Stimulated activated CD8-positive, alpha-beta memory T cell treated with anti-CD3 and anti-CD28 coated beads, Interleukin-4, amount 100 ng/mL, for 1 hour (primary cell): Measurements from ENCODE around the gene ISM1.

Experiments
- DNase-seq, 2 donors: peaks; one replicate each; pipeline ENCODE4 v3.0.0-alpha.2; 2020; ENCODE audit warnings: low read depth in 2 of 2, low spot score in 1 of 2

The ISM1 gene

GRCh38 chr20:13251904-13252297 lies 30.8 kb downstream of the ISM1 start:
- DNase-seq = no peak

GRCh38 chr20:13255356-13255755 lies 34.3 kb downstream of the ISM1 start:
- DNase-seq = no peak

- DNase-seq = no peak
Observed at GRCh38 chr20:13256606-13257005, 35.5 kb downstream of the ISM1 start.

GRCh38 chr20:13259921-13260320 lies 38.8 kb downstream of the ISM1 start:
- DNase-seq = no peak

GRCh38 chr20:13260650-13261279 lies 39.7 kb downstream of the ISM1 start:
- no peak for DNase-seq

GRCh38 chr20:13261460-13262301 lies 40.6 kb downstream of the ISM1 start:
- peak; percentile 28 to 44 for DNase-seq

GRCh38 chr20:13262302-13262650 lies 41.2 kb downstream of the ISM1 start:
- DNase-seq = no peak

- DNase-seq = no peak
Observed at GRCh38 chr20:13262671-13263360, 41.7 kb downstream of the ISM1 start.

GRCh38 chr20:13263451-13263850 lies 42.4 kb downstream of the ISM1 start:
- no peak for DNase-seq

- DNase-seq = no peak
Observed at GRCh38 chr20:13264907-13265306, 43.8 kb downstream of the ISM1 start.

GRCh38 chr20:13265941-13266340 lies 44.9 kb downstream of the ISM1 start:
- no peak for DNase-seq

- DNase-seq = no peak
Observed at GRCh38 chr20:13267231-13267630, 46.2 kb downstream of the ISM1 start.

- DNase-seq = no peak
Observed at GRCh38 chr20:13268953-13269352, 47.9 kb downstream of the ISM1 start.

- no peak for DNase-seq
Observed at GRCh38 chr20:13270211-13270610, 49.1 kb downstream of the ISM1 start.

GRCh38 chr20:13271098-13271497 lies 50.0 kb downstream of the ISM1 start:
- no peak for DNase-seq

- DNase-seq = no peak
Observed at GRCh38 chr20:13271977-13272975, 51.2 kb downstream of the ISM1 start.

GRCh38 chr20:13274275-13274861 lies 53.3 kb downstream of the ISM1 start:
- DNase-seq = no peak

GRCh38 chr20:13276945-13277541 lies 56.0 kb downstream of the ISM1 start:
- DNase-seq = no peak

- DNase-seq = no peak
Observed at GRCh38 chr20:13277663-13278295, 56.7 kb downstream of the ISM1 start.
